ENCODE data around the gene SH3RF3.

GRCh38 chr2:109342256-109342850 lies 213.3 kb downstream of the SH3RF3 start:
- TF ChIP-seq POLR2A (IDR thresholded peaks at IDR 0.05; ENCODE audit: low read length): no peak
- no peak for TF ChIP-seq GATA1 (IDR thresholded peaks at IDR 0.05; ENCODE audit: low read depth, low read length)
